Activated CD4-positive, alpha-beta memory T cell treated with anti-CD3 and anti-CD28 coated beads, Interleukin-2, amount 10 ng/mL, durations not matched to agents 7 days and 5 days (primary cell): Measurements from ENCODE around the gene C13orf46. TPM values are rescaled to one million over a fixed set of nuclear protein-coding genes. Genes with fewer than 3 reads are reported as not detected.

Source experiments
- CTCF ChIA-PET: fragments of 350-600 bp; sonication (Branson Sonifier 250); formaldehyde crosslinking; loops from one replicate; lab custom pipeline; 2021; ENCODE audit warnings: antibody characterized with exemption, inconsistent platforms; lab: Charles Lee
- POLR2A ChIA-PET: fragments of 350-600 bp; sonication (Branson Sonifier 250); formaldehyde crosslinking; loops from one replicate; lab custom pipeline; 2021; ENCODE audit warnings: antibody characterized with exemption; lab: Charles Lee
- DNase-seq: peaks from one replicate; pipeline ENCODE4 v3.0.0-alpha.2; 2020
- H3K27ac Mint-ChIP-seq: one replicate; pipeline ENCODE4 v1.8.0; 2021; ENCODE audit warnings: mild to moderate bottlenecking, mixed read lengths
- H3K27me3 Mint-ChIP-seq: one replicate; pipeline ENCODE4 v1.8.0; 2021; ENCODE audit warnings: mixed read lengths
- H3K36me3 Mint-ChIP-seq: one replicate; pipeline ENCODE4 v1.8.0; 2021; ENCODE audit warnings: low read depth, mixed read lengths
- H3K4me1 Mint-ChIP-seq: one replicate; pipeline ENCODE4 v1.8.0; 2021; ENCODE audit warnings: mixed read lengths
- H3K4me3 Mint-ChIP-seq: one replicate; pipeline ENCODE4 v1.8.0; 2021; ENCODE audit warnings: mild to moderate bottlenecking, mixed read lengths
- H3K9me3 Mint-ChIP-seq: one replicate; pipeline ENCODE4 v1.8.0; 2021; ENCODE audit warnings: mixed read lengths
- total RNA-seq, 2 experiments: library from RNA; stranded (reverse); gene quantifications; one replicate each; pipeline ENCODE4 v1.2.3, GENCODE V29; 2021

The C13orf46 gene
- total RNA-seq, 2 experiments from 2014 or later: 2.5 to 2.9 TPM

GRCh38 chr13:113937527-113938180 lies 36.2 kb downstream of the C13orf46 start:
- ChIA-PET POLR2A (interaction anchor here (0.8 kb wide), 1 partner anchor 16 kb away, joined by 3 read pairs; no protein-coding TSS in a partner anchor), CTCF (no interaction called here)
- Mint-ChIP-seq H3K9me3 (no peaks in the 10 kb centered on the region), H3K27ac (no peak overlapping the region), H3K27me3 (peaks cover 14% of the 10 kb centered on the region), H3K4me3 (no peak overlapping the region), H3K4me1 (no peaks in the 10 kb centered on the region), H3K36me3 (no peaks in the 10 kb centered on the region)
- no peak for DNase-seq

GRCh38 chr13:113937073-113937472 lies 36.8 kb downstream of the C13orf46 start:
- DNase-seq: no peak
- H3K27ac Mint-ChIP-seq: no peak overlapping the region
- no peaks in the 10 kb centered on the region for H3K9me3 Mint-ChIP-seq
- CTCF ChIA-PET: no interaction called here
- POLR2A ChIA-PET: interaction anchor here (0.8 kb wide), 1 partner anchor 16 kb away, joined by 3 read pairs; no protein-coding TSS in a partner anchor
- H3K36me3 Mint-ChIP-seq: no peaks in the 10 kb centered on the region
- peaks cover 2% of the 10 kb centered on the region for H3K4me1 Mint-ChIP-seq
- no peak overlapping the region for H3K4me3 Mint-ChIP-seq
- peaks cover 18% of the 10 kb centered on the region for H3K27me3 Mint-ChIP-seq

GRCh38 chr13:113936166-113936965 lies 37.5 kb downstream of the C13orf46 start:
- DNase-seq: no peak
- ChIA-PET POLR2A (no interaction called here), CTCF (no interaction called here)
- H3K4me3 Mint-ChIP-seq: no peak overlapping the region
- H3K9me3 Mint-ChIP-seq: no peaks in the 10 kb centered on the region
- H3K36me3 Mint-ChIP-seq: no peaks in the 10 kb centered on the region
- no peak overlapping the region for H3K27ac Mint-ChIP-seq
- peaks cover 8% of the 10 kb centered on the region for H3K4me1 Mint-ChIP-seq
- H3K27me3 Mint-ChIP-seq: peaks cover 21% of the 10 kb centered on the region

GRCh38 chr13:113935001-113935844 lies 38.7 kb downstream of the C13orf46 start:
- DNase-seq: no peak
- CTCF ChIA-PET: no interaction called here
- H3K4me3 Mint-ChIP-seq: no peak overlapping the region
- no peak overlapping the region for H3K27ac Mint-ChIP-seq
- POLR2A ChIA-PET: no interaction called here
- peaks cover 24% of the 10 kb centered on the region for H3K27me3 Mint-ChIP-seq
- no peaks in the 10 kb centered on the region for H3K9me3 Mint-ChIP-seq
- no peaks in the 10 kb centered on the region for H3K36me3 Mint-ChIP-seq
- peaks cover 13% of the 10 kb centered on the region for H3K4me1 Mint-ChIP-seq

- DNase-seq: no peak
- H3K36me3 Mint-ChIP-seq: no peaks in the 10 kb centered on the region
- CTCF ChIA-PET: no interaction called here
- peaks cover 13% of the 10 kb centered on the region for H3K4me1 Mint-ChIP-seq
- no peaks in the 10 kb centered on the region for H3K9me3 Mint-ChIP-seq
- H3K27ac Mint-ChIP-seq: no peak overlapping the region
- POLR2A ChIA-PET: no interaction called here
- peaks cover 24% of the 10 kb centered on the region for H3K27me3 Mint-ChIP-seq
- no peak overlapping the region for H3K4me3 Mint-ChIP-seq
These were observed 39.3 kb downstream of the C13orf46 start for GRCh38 chr13:113934576-113934975.

GRCh38 chr13:113933901-113934300 lies 40.0 kb downstream of the C13orf46 start:
- H3K9me3 Mint-ChIP-seq: no peaks in the 10 kb centered on the region
- CTCF ChIA-PET: no interaction called here
- H3K27me3 Mint-ChIP-seq: peaks cover 24% of the 10 kb centered on the region
- no peak for DNase-seq
- POLR2A ChIA-PET: no interaction called here
- peaks cover 13% of the 10 kb centered on the region for H3K4me1 Mint-ChIP-seq
- H3K36me3 Mint-ChIP-seq: no peaks in the 10 kb centered on the region
- no peak overlapping the region for H3K27ac Mint-ChIP-seq
- H3K4me3 Mint-ChIP-seq: no peak overlapping the region

- no peaks in the 10 kb centered on the region for H3K9me3 Mint-ChIP-seq
- no peak overlapping the region for H3K4me3 Mint-ChIP-seq
- ChIA-PET CTCF (no interaction called here), POLR2A (interaction anchor here (0.6 kb wide), 1 partner anchor 28 kb away, joined by 3 read pairs; no protein-coding TSS in a partner anchor)
- H3K27me3 Mint-ChIP-seq: peaks cover 27% of the 10 kb centered on the region
- DNase-seq: no peak
- no peaks in the 10 kb centered on the region for H3K36me3 Mint-ChIP-seq
- no peak overlapping the region for H3K27ac Mint-ChIP-seq
- peaks cover 13% of the 10 kb centered on the region for H3K4me1 Mint-ChIP-seq
These were observed 41.9 kb downstream of the C13orf46 start for GRCh38 chr13:113931841-113932459.

- no peak overlapping the region for H3K4me3 Mint-ChIP-seq
These were observed 42.9 kb downstream of the C13orf46 start for GRCh38 chr13:113930671-113931637.

GRCh38 chr13:113929628-113930615 lies 44.0 kb downstream of the C13orf46 start:
- H3K4me1 Mint-ChIP-seq: peaks cover 13% of the 10 kb centered on the region
- POLR2A ChIA-PET: no interaction called here
- H3K36me3 Mint-ChIP-seq: no peaks in the 10 kb centered on the region
- peaks cover 39% of the 10 kb centered on the region for H3K27me3 Mint-ChIP-seq
- H3K9me3 Mint-ChIP-seq: no peaks in the 10 kb centered on the region
- no peak overlapping the region for H3K27ac Mint-ChIP-seq
- CTCF ChIA-PET: no interaction called here
- H3K4me3 Mint-ChIP-seq: no peak overlapping the region
- no peak for DNase-seq

More at GRCh38 chr13:113930671-113931637, 42.9 kb downstream of the C13orf46 start:
- H3K27ac Mint-ChIP-seq: no peak overlapping the region
- POLR2A ChIA-PET: no interaction called here
- no peaks in the 10 kb centered on the region for H3K9me3 Mint-ChIP-seq
- peak; percentile 57 for DNase-seq
- H3K4me1 Mint-ChIP-seq: peaks cover 13% of the 10 kb centered on the region
- peaks cover 36% of the 10 kb centered on the region for H3K27me3 Mint-ChIP-seq
- H3K36me3 Mint-ChIP-seq: no peaks in the 10 kb centered on the region
- CTCF ChIA-PET: no interaction called here

- H3K4me3 Mint-ChIP-seq: no peak overlapping the region
- H3K9me3 Mint-ChIP-seq: no peaks in the 10 kb centered on the region
- DNase-seq: no peak
- peaks cover 13% of the 10 kb centered on the region for H3K4me1 Mint-ChIP-seq
- peaks cover 39% of the 10 kb centered on the region for H3K27me3 Mint-ChIP-seq
- ChIA-PET POLR2A (no interaction called here), CTCF (no interaction called here)
- no peaks in the 10 kb centered on the region for H3K36me3 Mint-ChIP-seq
- H3K27ac Mint-ChIP-seq: no peak overlapping the region
These were observed 44.9 kb downstream of the C13orf46 start for GRCh38 chr13:113928685-113929627.
